Hepatic stellate cell (primary cell): ENCODE data around the gene ADAM12.

Experiments
- DNase-seq: peaks from one replicate; pipeline ENCODE4 v3.0.0; 2011; ENCODE audit warnings: low spot score

Gene ADAM12

GRCh38 chr10:126081841-126082466 lies 306.3 kb downstream of the ADAM12 start:
- DNase-seq, result no peak

- DNase-seq, result peak; percentile 52
Measured at GRCh38 chr10:126080879-126081411, 307.3 kb downstream of the ADAM12 start.

- no peak for DNase-seq
Measured at GRCh38 chr10:126080291-126080825, 307.9 kb downstream of the ADAM12 start.

GRCh38 chr10:126075009-126075408 lies 313.3 kb downstream of the ADAM12 start:
- DNase-seq, result no peak

GRCh38 chr10:126074291-126074690 lies 314.0 kb downstream of the ADAM12 start:
- DNase-seq, result no peak

GRCh38 chr10:126073606-126074005 lies 314.7 kb downstream of the ADAM12 start:
- DNase-seq, result peak; percentile 32

GRCh38 chr10:126072622-126073021 lies 315.7 kb downstream of the ADAM12 start:
- DNase-seq, result no peak

- no peak for DNase-seq
Measured at GRCh38 chr10:126070476-126071215, 317.6 kb downstream of the ADAM12 start.

- no peak for DNase-seq
Measured at GRCh38 chr10:126068322-126068721, 320.0 kb downstream of the ADAM12 start.

- no peak for DNase-seq
Measured at GRCh38 chr10:126066456-126066855, 321.8 kb downstream of the ADAM12 start.

GRCh38 chr10:126065751-126066377 lies 322.4 kb downstream of the ADAM12 start:
- DNase-seq, result no peak

- no peak for DNase-seq
Measured at GRCh38 chr10:126064512-126064911, 323.8 kb downstream of the ADAM12 start.

- DNase-seq, result peak; percentile 65
Measured at GRCh38 chr10:126063353-126063791, 324.9 kb downstream of the ADAM12 start.

GRCh38 chr10:126062131-126063032 lies 325.9 kb downstream of the ADAM12 start:
- DNase-seq, result peak; percentile 96

GRCh38 chr10:126061526-126061925 lies 326.8 kb downstream of the ADAM12 start:
- no peak for DNase-seq

GRCh38 chr10:126060261-126060931 lies 327.9 kb downstream of the ADAM12 start:
- DNase-seq, result peak; percentile 81

GRCh38 chr10:126059076-126059826 lies 329.0 kb downstream of the ADAM12 start:
- peak; percentile 70 for DNase-seq

GRCh38 chr10:126058507-126058906 lies 329.8 kb downstream of the ADAM12 start:
- no peak for DNase-seq

GRCh38 chr10:126058104-126058503 lies 330.2 kb downstream of the ADAM12 start:
- DNase-seq, result no peak

- no peak for DNase-seq
Measured at GRCh38 chr10:126057494-126057893, 330.8 kb downstream of the ADAM12 start.
